NCI-H2029 (cell line): ENCODE data around the gene MYBBP1A.
A peak's percentile ranks its signal among the peaks of the same experiment; 100 is the strongest.

Source experiments
- DNase-seq: peaks from one replicate; lab custom pipeline; 2025; lab: John Stamatoyannopoulos, UW

MYBBP1A gene

DNA sequence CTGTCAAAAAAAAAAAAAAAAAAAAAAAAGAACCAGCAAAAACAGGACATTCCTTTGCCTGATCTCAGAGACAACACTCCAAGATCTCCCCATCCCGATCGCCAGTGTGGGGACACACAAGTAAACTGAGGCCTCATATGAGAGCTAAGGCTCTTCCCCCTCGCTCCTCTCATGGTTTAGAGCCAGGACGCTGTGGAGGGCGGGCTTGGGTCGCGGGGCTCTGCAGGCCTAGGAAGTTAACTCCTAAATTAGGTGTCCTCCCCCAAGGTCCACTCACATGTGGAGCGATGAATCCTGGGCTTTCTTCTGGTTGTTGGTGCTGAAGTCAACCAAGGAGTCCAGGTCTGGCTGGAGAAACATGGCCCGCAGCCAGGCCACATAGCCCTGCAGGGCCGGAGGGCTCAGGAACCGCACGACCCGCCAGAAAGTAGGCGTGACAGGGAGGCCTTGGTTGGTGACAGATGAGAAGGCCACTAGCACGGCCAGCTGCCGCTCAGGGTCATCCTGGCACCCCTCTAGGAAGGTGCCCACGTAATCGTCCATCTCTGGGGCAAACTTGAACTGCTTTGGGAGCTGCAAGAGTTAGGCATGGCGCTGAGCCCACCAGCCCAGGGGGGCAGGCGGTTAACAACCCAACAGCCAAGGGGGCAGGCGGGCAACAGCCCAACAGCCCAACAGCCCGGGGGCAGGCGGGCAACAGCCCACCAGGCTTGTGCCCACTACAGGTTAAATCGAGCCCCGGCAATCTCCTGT is 5.2 kb downstream of the MYBBP1A start:
- DNase-seq, result no peak

DNA sequence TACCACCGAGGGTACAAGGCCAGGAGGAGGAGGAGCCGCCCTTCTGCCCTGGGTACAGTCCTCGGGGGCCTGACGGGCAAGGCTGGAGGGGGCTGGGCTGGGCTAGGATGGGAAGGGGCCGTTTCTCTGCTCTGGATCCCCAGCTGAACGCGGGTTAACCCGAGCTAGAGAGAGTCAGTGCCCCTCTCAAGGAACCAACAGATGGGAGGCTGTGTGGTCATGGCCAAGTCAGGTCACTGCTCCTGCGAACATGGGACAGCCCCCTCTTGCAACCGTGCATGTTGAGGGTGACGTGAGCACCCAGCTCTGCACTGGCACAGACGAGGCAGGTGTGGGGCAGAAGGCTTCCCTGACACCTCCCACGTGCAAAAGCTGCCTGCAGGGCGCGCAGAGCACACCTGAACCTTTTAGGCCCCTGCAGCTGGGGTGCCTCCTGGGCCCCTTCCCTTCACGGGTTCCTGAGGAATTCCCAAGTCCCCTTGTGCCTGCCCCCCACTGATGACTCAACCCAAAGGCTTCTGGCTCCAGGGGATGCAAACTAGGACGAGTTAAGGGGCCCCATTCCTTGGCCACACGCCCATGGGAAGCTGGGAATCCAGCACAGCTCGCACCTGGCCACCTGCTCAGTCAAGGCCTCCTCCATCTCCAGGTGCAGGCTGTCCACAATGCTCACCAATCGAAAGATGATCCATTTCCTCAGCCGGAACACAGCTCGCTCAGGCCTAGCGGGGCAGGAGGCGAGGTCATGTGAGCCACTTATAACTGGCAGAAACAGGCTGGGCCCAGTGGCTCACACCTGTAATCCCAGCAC is 6.3 kb downstream of the MYBBP1A start:
- peak; percentile 22 for DNase-seq

DNA sequence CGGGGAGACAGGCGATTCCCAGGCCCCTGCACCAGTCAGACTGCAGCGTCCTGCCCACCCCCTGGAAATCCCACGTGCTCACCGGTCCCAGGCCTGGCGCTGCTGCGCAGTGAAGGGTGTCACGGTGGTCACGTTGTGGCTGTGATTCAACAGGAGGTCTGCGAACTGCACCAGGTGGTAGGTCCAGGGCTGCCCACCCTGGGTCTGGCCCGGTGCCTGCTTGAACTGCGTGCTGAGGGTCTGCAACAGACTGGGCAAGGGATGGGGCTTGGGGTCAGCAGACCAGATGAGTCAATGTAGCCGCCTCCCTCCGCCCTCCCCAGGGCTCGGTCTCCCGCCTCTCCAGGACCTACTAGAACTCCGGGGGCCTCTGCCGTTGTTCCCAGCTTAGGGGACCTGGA is 7.1 kb downstream of the MYBBP1A start:
- no peak for DNase-seq

DNA sequence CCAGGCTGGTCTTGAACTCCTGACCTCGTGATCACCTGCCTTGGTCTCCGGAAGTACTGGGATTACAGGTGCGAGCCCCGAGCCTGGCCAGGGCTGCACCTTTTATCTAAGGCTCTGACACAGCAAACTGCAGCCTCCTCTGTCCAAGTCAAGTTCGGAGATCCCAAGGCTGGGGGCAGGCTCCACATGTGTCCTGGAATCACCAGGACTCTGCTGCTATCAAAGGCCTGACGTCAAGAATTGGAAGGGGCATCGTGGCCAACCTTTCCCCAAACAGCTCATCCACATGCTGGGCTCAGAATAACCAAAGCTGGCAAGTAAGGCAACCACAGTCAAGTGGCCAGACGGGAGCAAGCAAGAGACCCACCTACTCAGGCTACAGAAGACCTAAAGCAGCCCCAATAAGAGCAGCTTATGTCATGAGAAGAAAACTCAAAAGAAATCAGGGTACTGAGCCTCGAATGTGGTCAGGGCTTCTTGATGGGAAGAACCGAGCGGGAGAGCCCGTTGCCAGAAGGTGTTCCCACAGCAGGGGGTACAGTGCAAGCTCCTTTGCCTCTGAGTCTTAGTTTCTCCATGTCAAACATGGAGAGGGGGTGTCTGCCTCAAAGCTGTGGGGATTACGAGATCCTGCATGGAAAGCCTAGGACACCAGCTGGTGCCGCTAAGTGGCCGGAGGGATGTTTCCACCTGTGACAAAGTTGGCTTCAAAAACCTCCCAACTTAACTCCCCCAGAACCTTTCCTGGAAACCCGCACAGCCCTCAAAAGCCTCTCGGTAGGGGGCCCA is 7.9 kb downstream of the MYBBP1A start:
- no peak for DNase-seq

DNA sequence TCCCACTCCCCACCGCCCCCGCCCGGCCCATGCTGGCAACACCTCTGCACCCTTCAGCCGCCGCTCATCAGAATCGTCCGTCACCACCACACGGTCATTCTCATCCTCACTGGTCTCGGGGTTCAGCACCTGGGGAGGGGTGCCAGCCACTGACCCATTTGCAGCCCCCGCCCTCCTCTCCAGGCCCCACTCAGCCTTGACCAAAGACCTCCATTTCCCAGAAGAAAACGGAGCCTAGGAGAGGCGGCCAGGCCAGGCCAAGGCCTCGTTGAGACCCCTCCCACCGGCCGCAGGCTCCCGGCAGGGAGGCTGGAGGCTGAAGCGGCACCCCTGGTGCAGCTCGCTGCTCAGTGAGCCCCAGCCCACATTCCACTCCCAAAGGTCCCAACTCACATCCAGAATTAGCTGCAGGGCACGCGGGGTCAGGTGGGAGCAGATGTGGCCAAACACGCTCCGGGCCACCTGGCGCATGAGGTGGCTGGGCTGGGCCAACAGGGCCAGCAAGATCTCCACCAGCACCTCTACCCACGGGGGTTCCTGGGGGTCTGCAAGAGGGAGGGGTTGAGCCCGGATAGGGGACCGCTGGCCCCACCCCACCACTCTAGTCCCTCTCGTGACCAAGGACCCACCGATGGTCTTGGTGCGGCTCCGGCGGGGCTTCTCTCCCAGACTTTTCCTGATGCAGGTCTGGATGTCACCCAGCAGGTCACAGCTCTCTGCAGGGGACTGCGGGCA is 9.8 kb downstream of the MYBBP1A start:
- DNase-seq, result no peak

DNA sequence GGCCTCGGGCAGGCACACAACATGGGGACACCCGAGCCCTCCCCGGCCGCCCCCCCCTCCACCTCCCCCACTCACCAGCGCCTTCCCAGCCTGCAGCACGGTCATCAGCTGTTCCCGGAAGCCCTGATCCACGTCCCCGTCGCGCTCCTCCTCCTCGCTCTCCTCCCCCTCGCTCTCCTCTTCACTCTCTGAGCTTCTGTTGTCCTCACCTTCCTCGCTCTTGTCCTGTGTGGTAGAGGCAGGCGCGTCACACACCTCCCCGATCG is 10.3 kb downstream of the MYBBP1A start:
- DNase-seq, result no peak

DNA sequence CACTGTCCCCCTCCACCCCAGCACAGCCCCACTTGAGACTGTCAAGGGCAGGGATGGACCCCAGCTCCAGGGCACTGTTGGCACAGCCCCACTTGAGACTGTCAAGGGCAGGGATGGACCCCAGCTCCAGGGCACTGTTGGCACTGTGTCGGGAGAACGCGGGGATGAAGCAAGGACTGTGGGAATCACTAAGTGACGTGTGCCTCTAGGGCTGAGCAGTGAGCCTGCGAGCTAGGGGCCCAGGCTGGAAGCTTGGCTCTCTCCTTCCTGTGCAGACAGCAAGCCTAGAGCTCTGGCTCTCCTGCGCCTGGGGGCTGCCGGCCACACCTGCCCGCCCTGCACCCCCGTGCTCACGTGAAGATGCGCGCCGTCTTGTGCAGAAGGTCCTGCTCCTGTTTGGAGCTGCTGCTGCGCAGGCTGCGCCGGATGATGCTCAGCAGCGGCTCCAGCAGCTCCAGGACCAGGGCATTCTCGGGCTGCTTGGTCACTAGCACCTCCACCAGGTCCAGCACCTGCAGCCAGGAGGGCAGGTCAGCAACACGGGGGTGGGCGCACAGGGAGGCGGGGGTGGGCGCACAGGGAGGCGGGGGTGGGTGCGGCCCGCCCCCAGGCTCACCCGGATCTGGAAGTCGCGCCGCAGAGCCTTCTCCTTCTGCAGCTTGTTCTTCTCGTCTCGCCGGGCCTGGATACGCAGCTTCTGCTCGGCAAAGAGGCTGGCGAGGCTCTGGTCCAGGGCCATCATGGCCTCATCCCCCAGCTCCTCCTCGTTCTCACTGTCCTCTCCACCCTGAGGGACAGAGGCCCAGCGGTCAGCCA is 10.8 kb downstream of the MYBBP1A start:
- DNase-seq, result no peak

DNA sequence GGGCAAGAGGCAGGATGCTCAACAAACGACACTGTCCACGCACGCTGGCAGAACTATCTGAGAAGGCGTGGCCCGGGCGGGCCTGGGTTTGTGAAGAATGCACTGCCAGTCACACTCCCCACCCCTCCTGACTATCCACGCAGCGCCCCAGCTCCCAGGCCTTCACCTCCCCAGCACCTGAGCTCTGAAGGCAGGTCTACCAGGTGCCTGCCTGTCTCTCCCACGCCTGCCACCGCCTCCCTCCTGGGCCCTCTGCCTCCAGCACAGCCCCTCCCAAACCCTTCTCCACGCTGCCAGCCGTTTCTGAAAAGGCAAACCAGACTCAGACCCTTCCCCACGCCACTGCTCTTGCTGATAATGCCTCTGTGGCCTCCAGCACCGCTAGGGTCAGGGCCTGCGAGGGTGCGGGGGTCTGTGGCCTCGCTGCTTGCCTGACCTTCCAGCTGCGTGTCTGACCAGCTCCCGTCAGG is 11.6 kb downstream of the MYBBP1A start:
- no peak for DNase-seq

DNA sequence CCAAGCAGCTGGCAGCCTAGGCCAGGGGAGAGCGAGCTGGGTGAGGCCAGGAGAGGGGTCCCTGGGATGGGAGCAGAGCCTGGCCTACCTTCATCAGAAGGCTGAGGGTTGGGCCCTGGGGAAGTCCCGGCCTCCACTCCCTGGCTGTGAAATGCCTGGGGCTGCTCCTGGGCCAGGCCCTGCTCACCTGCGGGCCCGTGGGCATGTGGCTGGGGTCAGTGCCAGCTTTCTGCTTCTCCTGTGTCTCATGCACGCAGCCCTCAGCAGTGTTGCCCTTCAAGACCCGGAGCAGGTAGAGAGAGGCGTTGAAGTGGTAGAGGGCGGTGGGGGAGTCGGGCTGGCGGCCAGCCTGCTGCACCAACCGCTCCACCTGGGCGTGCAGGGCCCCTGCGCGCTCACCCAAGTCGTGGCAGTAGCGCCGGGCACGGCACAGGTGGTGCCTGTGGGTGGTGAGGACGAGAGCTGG is 12.4 kb downstream of the MYBBP1A start:
- no peak for DNase-seq

DNA sequence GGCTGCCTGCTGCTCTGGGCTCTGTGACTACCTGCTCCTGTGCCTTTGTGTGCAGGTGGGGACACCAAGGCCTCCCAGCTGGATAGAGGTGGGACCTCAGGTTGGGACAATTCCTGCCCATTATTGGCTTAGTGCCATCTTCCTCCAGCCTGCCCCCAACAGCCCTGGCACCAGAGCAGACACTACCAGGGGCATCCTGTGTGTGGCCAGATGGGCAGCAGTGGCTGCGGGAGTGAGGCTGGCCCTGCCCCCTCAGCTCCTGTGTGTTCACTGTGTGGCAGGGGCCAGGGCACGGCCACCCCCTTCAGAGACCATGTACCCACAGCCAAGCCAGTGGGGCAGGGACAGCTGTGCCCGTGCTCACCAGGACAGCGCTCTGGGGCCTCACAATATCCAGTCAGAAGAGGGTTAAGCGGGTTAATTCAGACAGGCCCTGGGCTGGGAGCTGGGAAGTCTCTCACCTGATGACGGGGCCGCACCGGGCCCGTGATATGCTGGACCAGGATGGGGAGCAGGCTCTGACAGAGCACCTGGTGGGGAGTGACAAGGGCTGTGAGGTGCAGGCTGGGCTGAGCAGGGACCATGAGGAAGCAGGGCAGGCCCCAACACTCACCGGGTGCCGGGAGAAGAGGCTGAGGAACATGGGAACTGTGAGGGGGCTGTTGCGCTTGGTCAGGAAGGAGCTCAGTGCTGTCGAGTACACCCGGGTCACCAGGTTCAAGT is 13.0 kb downstream of the MYBBP1A start:
- DNase-seq, result no peak

DNA sequence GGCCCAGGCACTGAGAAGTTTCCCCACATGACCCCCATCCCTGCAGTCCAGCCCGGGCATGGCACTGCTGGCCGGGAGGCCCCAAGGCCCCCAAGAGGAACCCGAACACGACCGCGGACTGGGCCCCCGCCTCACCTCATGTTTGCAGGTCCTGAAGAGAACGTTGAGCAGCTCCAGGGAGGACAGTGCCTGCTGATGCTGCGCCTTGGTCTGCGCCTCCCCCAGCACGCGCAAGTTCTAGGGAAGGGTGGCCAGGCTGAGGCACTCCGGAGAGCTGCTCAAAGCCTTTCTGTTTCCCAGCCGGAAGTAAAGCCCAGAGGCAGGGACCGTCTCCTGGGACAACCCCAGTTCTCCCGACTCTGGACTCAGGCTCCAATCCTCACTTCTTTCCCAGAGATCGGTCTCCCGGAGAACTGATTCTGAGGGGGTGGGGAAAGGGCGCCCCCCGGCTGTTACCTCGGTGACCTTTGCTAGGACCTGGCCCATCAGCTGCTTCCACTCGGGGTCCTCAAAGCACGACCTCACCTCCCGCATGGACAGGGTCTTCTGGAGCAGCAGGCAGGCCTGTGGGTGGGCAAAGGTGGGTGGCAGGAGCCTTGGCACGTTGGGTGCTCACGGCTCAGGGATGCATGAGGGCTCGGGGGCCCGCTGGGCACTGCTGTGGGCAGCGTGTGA is 13.7 kb downstream of the MYBBP1A start:
- DNase-seq, result no peak

DNA sequence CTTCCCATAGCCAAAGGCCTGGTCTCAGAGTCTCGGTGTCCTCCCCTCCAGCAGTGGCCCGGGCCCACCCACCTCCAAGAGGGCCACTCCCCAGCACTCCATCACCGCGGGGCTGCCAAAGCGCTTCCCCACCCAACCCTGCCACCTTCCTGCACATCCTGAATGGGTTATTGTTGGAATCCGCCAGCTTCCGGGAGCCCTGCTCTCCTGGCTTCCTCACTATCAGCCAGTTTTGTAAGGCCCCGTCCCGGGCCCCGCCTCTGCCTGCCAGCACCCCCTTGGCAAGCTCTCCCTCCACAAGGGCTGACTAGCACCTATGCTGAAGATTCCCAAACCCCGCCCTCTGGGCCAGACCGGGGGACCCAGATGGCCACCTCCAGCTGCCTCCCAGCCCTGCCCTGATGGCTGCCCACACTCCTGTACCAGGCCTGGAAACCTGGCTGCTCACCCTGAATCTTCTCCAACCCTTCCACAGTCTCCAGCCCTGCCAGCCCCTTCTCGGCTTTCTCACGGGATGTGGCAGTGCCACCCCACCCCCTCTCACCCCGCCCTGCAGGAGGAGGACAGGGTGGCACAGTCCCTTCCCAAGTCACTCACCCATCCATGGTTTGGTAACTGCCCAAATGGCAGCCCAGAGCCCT is 14.4 kb downstream of the MYBBP1A start:
- no peak for DNase-seq

DNA sequence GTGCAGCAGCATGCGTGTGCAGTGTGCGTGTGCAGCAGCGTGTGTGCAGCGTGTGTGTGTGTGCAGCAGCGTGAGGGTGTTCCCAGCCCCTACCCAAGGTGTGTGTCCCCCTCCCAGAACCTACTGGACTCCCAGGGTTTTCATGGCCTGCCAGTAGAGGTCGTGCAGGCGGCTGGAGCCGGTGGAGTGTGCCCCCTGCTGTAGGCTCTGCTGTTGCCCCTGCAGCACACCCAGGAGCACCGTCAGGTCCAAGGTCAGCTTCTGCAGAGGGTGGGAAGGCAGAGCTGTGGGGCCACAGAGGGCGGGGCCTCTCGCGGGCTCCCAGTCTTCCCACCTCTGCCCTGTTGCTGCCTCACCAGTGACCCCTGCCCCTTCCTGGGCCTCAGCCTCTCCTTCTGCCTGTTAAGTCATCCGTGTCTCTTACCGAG is 14.9 kb downstream of the MYBBP1A start:
- DNase-seq, result no peak

DNA sequence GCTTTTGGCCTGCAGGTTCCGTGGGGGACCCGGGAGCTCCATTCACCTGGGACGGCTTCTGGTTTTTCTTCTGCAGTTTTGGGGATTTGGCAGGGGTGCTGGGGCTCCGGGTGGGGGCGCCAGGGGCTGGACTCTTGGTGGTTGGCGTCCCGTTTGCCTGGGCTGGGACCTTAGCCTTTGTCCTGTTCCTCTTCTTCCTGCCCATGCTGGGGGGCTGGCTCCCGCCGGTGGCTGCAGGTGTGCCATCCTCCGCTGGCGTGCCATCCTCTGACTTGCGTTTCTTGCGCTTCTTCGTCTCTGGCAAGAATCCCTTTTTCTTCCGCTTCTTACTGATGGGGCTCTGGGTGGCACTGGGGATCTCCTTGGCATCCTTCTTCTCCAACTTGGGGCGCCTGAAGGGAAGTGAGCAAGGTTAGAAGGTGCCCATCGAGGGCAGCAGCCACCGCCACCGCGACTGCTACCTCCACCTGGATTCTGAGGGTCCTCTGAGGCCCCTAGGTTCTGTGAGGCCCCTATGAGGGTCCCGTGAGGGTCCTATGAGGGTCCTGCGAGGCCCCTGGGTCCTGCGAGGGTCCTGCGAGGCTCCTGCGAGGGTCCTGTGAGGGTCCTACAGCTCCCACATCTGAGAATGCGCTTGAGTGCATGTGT is 15.5 kb downstream of the MYBBP1A start:
- DNase-seq, result no peak

DNA sequence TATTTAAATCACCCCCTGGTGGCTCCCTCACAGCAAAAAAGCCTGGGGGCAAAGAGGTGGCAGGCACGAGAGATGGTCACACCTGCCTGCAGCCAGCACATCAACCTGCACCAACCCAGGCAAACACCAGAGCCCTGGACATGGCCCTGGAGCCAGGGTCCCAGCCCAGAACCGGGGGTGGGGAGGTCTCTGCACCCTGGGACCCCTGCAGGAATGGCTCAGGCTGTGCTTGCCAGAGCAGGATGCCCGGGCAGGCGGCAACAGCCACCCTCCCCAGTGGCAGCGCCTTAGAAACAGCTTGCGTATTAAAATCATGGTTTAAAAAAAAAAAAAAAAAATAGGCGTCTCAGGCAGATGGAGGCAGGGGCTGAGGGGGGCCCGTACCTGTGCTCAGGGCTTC is 16.2 kb downstream of the MYBBP1A start:
- no peak for DNase-seq

DNA sequence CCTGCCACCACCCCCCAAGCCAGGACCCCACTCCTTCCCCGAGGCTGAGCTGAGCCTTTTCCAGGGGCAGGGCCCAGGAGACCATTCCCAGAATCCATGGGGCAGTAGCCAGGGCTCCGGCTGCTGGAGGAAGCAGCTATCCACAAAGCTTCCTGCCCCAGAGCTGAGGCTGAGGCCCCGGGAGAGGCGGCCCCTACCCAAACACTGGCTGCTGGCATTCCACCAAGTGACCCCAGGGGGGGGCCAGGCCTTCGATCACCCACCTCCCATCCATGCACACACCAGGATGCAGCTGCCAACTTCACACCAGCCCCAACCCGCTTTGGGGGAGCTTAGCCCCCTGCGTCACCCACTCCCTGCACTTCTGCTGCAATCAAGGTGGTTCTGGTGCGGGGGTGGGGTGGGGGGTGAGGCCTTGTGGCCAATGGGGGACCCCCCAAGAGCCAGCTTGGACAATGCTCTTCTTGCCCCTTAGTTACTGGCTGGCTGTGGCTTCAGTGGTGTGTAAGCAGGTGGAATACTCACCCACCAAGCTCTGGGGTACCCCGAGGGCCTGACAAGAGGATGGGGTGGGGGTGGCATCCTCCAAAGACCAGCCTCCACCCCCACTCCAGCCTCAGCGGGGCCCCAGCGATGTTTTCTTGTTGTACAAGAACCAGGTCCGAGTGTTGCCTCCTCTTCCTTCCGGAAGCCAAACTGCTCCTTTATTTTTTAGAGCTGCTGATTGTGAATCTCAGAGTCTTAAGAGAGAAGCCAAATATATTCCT is 16.8 kb downstream of the MYBBP1A start:
- no peak for DNase-seq

DNA sequence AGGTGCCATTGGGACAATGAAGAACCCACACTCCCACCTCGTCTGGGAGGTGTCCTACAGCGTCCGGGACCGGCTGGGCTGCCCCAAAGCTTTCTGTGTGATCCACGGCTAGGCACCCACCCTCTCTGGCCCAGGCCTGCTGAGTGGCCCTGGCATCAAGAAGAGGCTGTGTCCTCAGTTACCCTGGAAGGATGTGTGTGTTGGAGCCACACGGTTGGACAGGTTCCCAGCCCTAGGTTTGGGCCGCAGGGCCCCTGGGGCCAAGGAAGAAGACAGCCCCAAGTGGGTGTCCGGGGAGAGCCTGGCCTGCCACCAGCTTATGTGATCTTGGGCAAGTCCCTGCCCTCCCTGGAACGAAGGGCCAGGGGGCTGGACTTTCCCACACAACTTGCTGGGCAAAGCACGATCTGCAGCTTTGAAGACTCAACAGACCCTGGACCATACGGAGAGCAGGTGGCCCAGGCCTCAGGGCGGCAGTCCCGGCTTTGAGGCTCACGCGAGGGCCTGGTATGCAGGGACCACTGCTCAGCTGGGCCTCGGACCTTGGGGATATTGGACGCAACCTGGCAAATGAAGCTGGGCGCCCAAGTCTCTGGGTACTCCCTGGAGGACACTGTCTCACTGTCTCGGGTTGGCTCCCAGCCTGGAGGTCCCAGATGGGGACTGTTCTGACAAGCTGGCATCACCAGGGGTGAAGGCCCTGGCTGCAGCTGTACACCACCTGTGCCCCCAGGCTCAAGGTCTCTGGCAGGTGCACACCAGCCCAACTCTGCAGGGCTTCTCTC is 17.5 kb downstream of the MYBBP1A start:
- no peak for DNase-seq
